DND-41 (cell line): Measurements from ENCODE around the gene C15orf62.

Experiments used
- ATAC-seq: fragments of 200-7000 bp; cut with Tn5 transposase; 3 replicates; pipeline ENCODE4 v1.9.1; 2021; ENCODE audit warnings: low read depth; ENCODE audit not compliant: insufficient read depth
- DNase-seq: peaks from one replicate; pipeline ENCODE4 v3.0.0-alpha.2; 2020
- H2AFZ ChIP-seq: 2 replicates; pipeline ENCODE4 v1.6.0; 2012; ENCODE audit warnings: low read depth, low read length
- H3K27ac ChIP-seq: 2 replicates; pipeline ENCODE4 v1.5.1; 2012; ENCODE audit warnings: low read length, inconsistent platforms
- H3K27me3 ChIP-seq: fragments of 200-600 bp; sonication (generic); 2 replicates; pipeline ENCODE4 v1.6.0; 2012; ENCODE audit warnings: low read length, mild to moderate bottlenecking, inconsistent platforms; ENCODE audit not compliant: insufficient read depth, poor library complexity
- H3K36me3 ChIP-seq: 2 replicates; pipeline ENCODE4 v1.5.1; 2012; ENCODE audit warnings: low read length, inconsistent platforms; ENCODE audit not compliant: insufficient read depth
- H3K4me1 ChIP-seq: 2 replicates; pipeline ENCODE4 v1.5.1; 2012; ENCODE audit warnings: mild to moderate bottlenecking, low read length; ENCODE audit not compliant: insufficient read depth
- H3K4me2 ChIP-seq: 2 replicates; pipeline ENCODE4 v1.6.0; 2012; ENCODE audit warnings: mild to moderate bottlenecking, moderate library complexity, low read length, inconsistent platforms; ENCODE audit not compliant: insufficient read depth
- H3K4me3 ChIP-seq, 2 experiments: fragments of 200-600 bp in 1 of 2; shearing (Covaris generic) in 1 of 2; 2 replicates each; pipeline ENCODE4 v1.5.1; 2012 to 2016; ENCODE audit warnings: inconsistent platforms in 2 of 2, low read length in 2 of 2, mild to moderate bottlenecking in 2 of 2, low read depth in 1 of 2, moderate library complexity in 1 of 2
- H3K79me2 ChIP-seq: 2 replicates; pipeline ENCODE4 v1.6.0; 2012; ENCODE audit warnings: low read length, inconsistent platforms; ENCODE audit not compliant: insufficient read depth
- H3K9ac ChIP-seq: 2 replicates; pipeline ENCODE4 v1.6.0; 2012; ENCODE audit warnings: low read depth, mild to moderate bottlenecking, inconsistent platforms, low read length, moderate library complexity
- H3K9me3 ChIP-seq: 2 replicates; pipeline ENCODE4 v1.5.1; 2012; ENCODE audit warnings: low read length, moderate library complexity, mild to moderate bottlenecking, inconsistent platforms; ENCODE audit not compliant: insufficient read depth, severe bottlenecking
- H4K20me1 ChIP-seq: 2 replicates; pipeline ENCODE4 v1.6.0; 2012; ENCODE audit warnings: low read length; ENCODE audit not compliant: insufficient read depth
- CTCF ChIP-seq: IDR thresholded peaks from 2 replicates; pipeline ENCODE4 v1.5.1; 2012; ENCODE audit warnings: borderline replicate concordance, low read length, moderate library complexity, mild to moderate bottlenecking; ENCODE audit not compliant: poor library complexity, severe bottlenecking; ENCODE audit errors: extremely low read depth
- EZH2 ChIP-seq: IDR thresholded peaks from 3 replicates; pipeline ENCODE4 v1.6.1; 2012; ENCODE audit warnings: borderline replicate concordance, low read depth, mild to moderate bottlenecking, moderate library complexity, low read length, inconsistent platforms; ENCODE audit not compliant: severe bottlenecking

Gene C15orf62

DNA sequence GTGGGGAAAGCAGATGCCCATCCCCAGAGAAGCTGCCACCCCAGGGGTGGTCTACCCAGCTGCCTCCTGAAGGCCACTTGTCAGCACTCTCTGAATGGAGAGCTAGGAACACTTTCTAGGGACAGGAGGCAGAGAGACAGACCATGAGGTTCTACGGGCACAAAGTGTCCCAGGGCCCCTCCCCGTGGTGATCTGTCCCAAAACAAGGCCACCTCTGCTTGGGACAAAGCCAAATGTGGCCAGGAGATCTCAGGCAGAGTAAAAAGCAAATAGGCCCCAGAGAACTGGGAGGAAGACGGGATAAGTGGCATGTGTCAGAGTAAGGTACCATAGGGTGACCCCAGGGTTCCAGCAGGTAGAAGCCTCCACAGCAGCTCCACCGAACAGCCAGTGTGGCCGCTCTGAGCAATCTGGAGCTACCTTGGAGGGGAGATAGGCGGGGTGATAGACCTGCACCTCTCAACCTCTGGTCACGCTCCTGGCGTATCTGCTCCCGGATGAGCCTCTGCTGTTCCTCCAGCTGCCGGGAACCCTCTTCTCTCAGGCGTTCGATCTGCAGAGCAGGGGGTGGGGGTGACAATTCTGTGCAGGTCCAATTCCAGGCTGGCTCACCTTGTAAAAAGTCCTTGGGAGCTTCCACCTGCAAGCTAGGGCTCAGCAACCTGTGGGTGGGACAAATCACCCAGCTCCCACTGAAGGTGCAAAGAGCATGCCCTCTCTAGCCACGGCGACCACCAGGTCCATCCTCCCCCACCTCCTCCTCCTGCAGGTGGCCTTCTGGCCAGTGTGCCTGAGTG lies 6.2 kb downstream of the C15orf62 start:
- H3K27me3 ChIP-seq = no peaks in the 10 kb centered on the region
- no peak overlapping the region for H3K4me2 ChIP-seq

GRCh38 chr15:40776537-40777141 lies 6.9 kb downstream of the C15orf62 start:
- H3K4me3 ChIP-seq = no peak overlapping the region
- peaks cover 3% of the 10 kb centered on the region for H4K20me1 ChIP-seq
- H3K4me1 ChIP-seq = no peaks in the 10 kb centered on the region
- H3K79me2 ChIP-seq = peaks cover 2% of the 10 kb centered on the region; the same call in 1 of the 2 replicates
- DNase-seq (peak; percentile 44), ATAC-seq (peak; percentile 79)
- no peaks in the 10 kb centered on the region for H3K9me3 ChIP-seq
- H3K27me3 ChIP-seq = no peaks in the 10 kb centered on the region
- H3K4me2 ChIP-seq = no peak overlapping the region
- no peak overlapping the region for H3K9ac ChIP-seq
- H3K27ac ChIP-seq = no peak overlapping the region
- H2AFZ ChIP-seq = no peak overlapping the region
- peaks cover 71% of the 10 kb centered on the region for H3K36me3 ChIP-seq
- TF ChIP-seq EZH2 = no peak

More for the DNA sequence above, 6.2 kb downstream of the C15orf62 start:
- no peak for TF ChIP-seq CTCF
- no peak for TF ChIP-seq EZH2
- Histone ChIP-seq H3K4me1 (peaks cover 5% of the 10 kb centered on the region), H2AFZ (no peak overlapping the region), H3K4me3 (no peak overlapping the region), H4K20me1 (peaks cover 7% of the 10 kb centered on the region), H3K36me3 (peaks cover 73% of the 10 kb centered on the region), H3K9me3 (no peaks in the 10 kb centered on the region), H3K27ac (no peak overlapping the region), H3K9ac (no peak overlapping the region), H3K79me2 (peaks cover 2% of the 10 kb centered on the region; the same call in 1 of the 2 replicates)
- DNase-seq (no peak), ATAC-seq (no peak)

- no peak overlapping the region for H3K27ac ChIP-seq
- peaks cover 26% of the 10 kb centered on the region; the same call in 1 of the 2 replicates for H4K20me1 ChIP-seq
- H3K79me2 ChIP-seq = peaks cover 23% of the 10 kb centered on the region
- TF ChIP-seq CTCF (peak; percentile 87), EZH2 (no peak)
- no peaks in the 10 kb centered on the region for H3K9me3 ChIP-seq
- peaks cover 16% of the 10 kb centered on the region for H3K4me1 ChIP-seq
- DNase-seq (peak; percentile 69), ATAC-seq (peak; percentile 84)
- no peaks in the 10 kb centered on the region for H3K27me3 ChIP-seq
- peaks cover 20% of the 10 kb centered on the region for H3K36me3 ChIP-seq
- H2AFZ ChIP-seq = no peak overlapping the region
- no peak overlapping the region for H3K9ac ChIP-seq
- no peak overlapping the region for H3K4me2 ChIP-seq
- no peak overlapping the region for H3K4me3 ChIP-seq
Measured at GRCh38 chr15:40782609-40783227, 12.9 kb downstream of the C15orf62 start.
